Activated CD8-positive, alpha-beta memory T cell treated with anti-CD3 and anti-CD28 coated beads for 36 hours (primary cell): Measurements from ENCODE around the gene PMEL. TPM values are rescaled to one million over a fixed set of nuclear protein-coding genes. Genes with fewer than 3 reads are reported as not detected.

Experiments
- CTCF ChIA-PET: fragments of 350-600 bp; sonication (Branson Sonifier 250); formaldehyde crosslinking; loops from one replicate; lab custom pipeline; 2021; ENCODE audit warnings: antibody characterized with exemption; lab: Charles Lee
- POLR2A ChIA-PET: fragments of 350-600 bp; sonication (Branson Sonifier 250); formaldehyde crosslinking; loops from one replicate; lab custom pipeline; 2021; ENCODE audit warnings: antibody characterized with exemption; lab: Charles Lee
- total RNA-seq, 2 experiments: library from RNA; stranded (reverse); gene quantifications; one replicate each; pipeline ENCODE4 v1.2.3, GENCODE V29; 2021

PMEL gene
- total RNA-seq, 2 experiments from 2014 or later: 0.46 to 0.50 TPM

- ChIA-PET POLR2A (no interaction called here), CTCF (no interaction called here)
Measured at GRCh38 chr12:55965240-55965639, 602 bp downstream of the PMEL start.

- POLR2A ChIA-PET: no interaction called here
- CTCF ChIA-PET: no interaction called here
Measured at GRCh38 chr12:55963760-55964159, 2.1 kb downstream of the PMEL start.

GRCh38 chr12:55957106-55957859, 8.6 kb downstream of the PMEL start:
- CTCF ChIA-PET: interaction anchor here (1.0 to 2.5 kb wide), 3 partner anchors 17 to 39 kb away, joined by 3 to 10 read pairs (median 9); no protein-coding TSS in a partner anchor
- POLR2A ChIA-PET: interaction anchor here (0.6 to 3.2 kb wide), 4 partner anchors 10 to 139 kb away, joined by 5 to 9 read pairs (median 6); partner anchors contain the start of genes ORMDL2, RAB5B and SARNP

GRCh38 chr12:55955800-55956508, 9.9 kb downstream of the PMEL start:
- CTCF ChIA-PET: interaction anchor here (1.0 kb wide), 1 partner anchor 20 kb away, joined by 3 read pairs; no protein-coding TSS in a partner anchor
- POLR2A ChIA-PET: interaction anchor here (0.8 to 3.2 kb wide), 3 partner anchors 12 to 18 kb away, joined by 3 to 9 read pairs (median 3); partner anchors contain the start of gene RAB5B

GRCh38 chr12:55955344-55955743, 10.5 kb downstream of the PMEL start:
- ChIA-PET CTCF (interaction anchor here (0.6 kb wide), 1 partner anchor 1574 kb away, joined by 3 read pairs; no protein-coding TSS in a partner anchor), POLR2A (interaction anchor here (0.8 to 1.1 kb wide), 2 partner anchors 11 to 13 kb away, joined by 3 read pairs; no protein-coding TSS in a partner anchor)

- POLR2A ChIA-PET: interaction anchor here (0.8 kb wide), 1 partner anchor 169 kb away, joined by 7 read pairs; no protein-coding TSS in a partner anchor
- CTCF ChIA-PET: interaction anchor here (0.7 to 1.2 kb wide), 3 partner anchors 18 to 67 kb away, joined by 3 to 4 read pairs (median 3); partner anchors contain the start of gene PYM1
Measured at GRCh38 chr12:55946553-55946952, 19.3 kb downstream of the PMEL start.

- ChIA-PET CTCF (interaction anchor here (1.0 to 3.9 kb wide), 3 partner anchors 9 to 204 kb away, joined by 3 to 23 read pairs (median 3); partner anchors contain the start of gene DGKA), POLR2A (interaction anchor here (0.6 to 1.5 kb wide), 2 partner anchors 15 to 97 kb away, joined by 3 to 5 read pairs; no protein-coding TSS in a partner anchor)
Measured at GRCh38 chr12:55942577-55943136, 23.2 kb downstream of the PMEL start.

- ChIA-PET POLR2A (interaction anchor here (1.5 kb wide), 1 partner anchor 15 kb away, joined by 5 read pairs; no protein-coding TSS in a partner anchor), CTCF (interaction anchor here (1.0 to 3.9 kb wide), 2 partner anchors 12 to 203 kb away, joined by 3 to 23 read pairs; partner anchors contain the start of gene DGKA)
Measured at GRCh38 chr12:55942055-55942454, 23.8 kb downstream of the PMEL start.

GRCh38 chr12:55940065-55940732, 25.6 kb downstream of the PMEL start:
- POLR2A ChIA-PET: interaction anchor here (0.6 to 1.8 kb wide), 4 partner anchors 14 to 122 kb away, joined by 3 to 6 read pairs (median 4); partner anchors contain the start of genes ORMDL2 and RAB5B
- CTCF ChIA-PET: interaction anchor here (0.6 to 3.9 kb wide), 22 partner anchors 9 to 202 kb away, joined by 3 to 30 read pairs (median 4); partner anchors contain the start of genes DGKA, ORMDL2, PYM1 and SARNP

- ChIA-PET POLR2A (interaction anchor here (0.8 to 1.8 kb wide), 4 partner anchors 9 to 121 kb away, joined by 3 to 6 read pairs (median 4); partner anchors contain the start of gene ORMDL2), CTCF (interaction anchor here (0.6 to 3.9 kb wide), 12 partner anchors 9 to 201 kb away, joined by 3 to 30 read pairs (median 3); partner anchors contain the start of genes DGKA and PYM1)
Measured at GRCh38 chr12:55938826-55939501, 26.9 kb downstream of the PMEL start.

- POLR2A ChIA-PET: interaction anchor here (1.1 kb wide), 1 partner anchor 12 kb away, joined by 4 read pairs; no protein-coding TSS in a partner anchor
- CTCF ChIA-PET: interaction anchor here (0.6 to 3.2 kb wide), 2 partner anchors 13 to 163 kb away, joined by 4 to 30 read pairs; partner anchors contain the start of gene PYM1
Measured at GRCh38 chr12:55937981-55938380, 27.9 kb downstream of the PMEL start.

- POLR2A ChIA-PET: interaction anchor here (0.5 to 1.3 kb wide), 3 partner anchors 8 to 172 kb away, joined by 3 to 5 read pairs (median 5); partner anchors contain the start of gene PYM1
- CTCF ChIA-PET: interaction anchor here (1.0 to 2.6 kb wide), 6 partner anchors 10 to 197 kb away, joined by 3 to 12 read pairs (median 4); partner anchors contain the start of gene DNAJC14
Measured at GRCh38 chr12:55935738-55936151, 30.1 kb downstream of the PMEL start.

- CTCF ChIA-PET: interaction anchor here (1.1 to 2.6 kb wide), 5 partner anchors 9 to 196 kb away, joined by 3 to 12 read pairs (median 5); no protein-coding TSS in a partner anchor
Measured at GRCh38 chr12:55934773-55935172, 31.1 kb downstream of the PMEL start.

GRCh38 chr12:55933799-55934742, 31.8 kb downstream of the PMEL start:
- ChIA-PET CTCF (interaction anchor here (0.6 to 2.6 kb wide), 8 partner anchors 8 to 195 kb away, joined by 3 to 12 read pairs (median 4); partner anchors contain the start of gene DNAJC14), POLR2A (interaction anchor here (0.6 kb wide), 1 partner anchor 252 kb away, joined by 4 read pairs; no protein-coding TSS in a partner anchor)

More at GRCh38 chr12:55934773-55935172, 31.1 kb downstream of the PMEL start:
- POLR2A ChIA-PET: interaction anchor here (0.6 kb wide), 1 partner anchor 252 kb away, joined by 4 read pairs; no protein-coding TSS in a partner anchor

- CTCF ChIA-PET: interaction anchor here (0.6 to 2.6 kb wide), 5 partner anchors 9 to 195 kb away, joined by 3 to 12 read pairs (median 4); partner anchors contain the start of gene DNAJC14
- POLR2A ChIA-PET: no interaction called here
Measured at GRCh38 chr12:55933169-55933798, 32.6 kb downstream of the PMEL start.
